ENCODE data around the gene PDE1A.
"Not testable (repeated sequence)": the region's sequence is repeated elsewhere in the genome, so short reads cannot be mapped to it uniquely, and the experiment has no call there.

The PDE1A gene

GRCh38 chr2:182358601-182359000 is 68.2 kb downstream of the PDE1A start:
- DNase-seq (ENCODE audit: low read depth) = no peak

GRCh38 chr2:182355815-182356214 is 71.0 kb downstream of the PDE1A start:
- DNase-seq (ENCODE audit: low read depth) = no peak

- DNase-seq (ENCODE audit: low read depth) = no peak
Measured at GRCh38 chr2:182351427-182351826, 75.4 kb downstream of the PDE1A start.

- no peak for DNase-seq (ENCODE audit: low read depth)
Measured at GRCh38 chr2:182349268-182349667, 77.6 kb downstream of the PDE1A start.

GRCh38 chr2:182345384-182345783 is 81.5 kb downstream of the PDE1A start:
- DNase-seq (ENCODE audit: low read depth) = no peak

- DNase-seq (ENCODE audit: low read depth) = no peak
Measured at GRCh38 chr2:182330451-182331305, 96.2 kb downstream of the PDE1A start.

GRCh38 chr2:182324665-182325064 is 102.2 kb downstream of the PDE1A start:
- DNase-seq (ENCODE audit: low read depth) = no peak

- DNase-seq (ENCODE audit: low read depth) = no peak
Measured at GRCh38 chr2:182321096-182321495, 105.7 kb downstream of the PDE1A start.

GRCh38 chr2:182319556-182320505 is 107.0 kb downstream of the PDE1A start:
- no peak for DNase-seq (ENCODE audit: low read depth)

GRCh38 chr2:182318466-182319220 is 108.2 kb downstream of the PDE1A start:
- no peak for DNase-seq (ENCODE audit: low read depth)

GRCh38 chr2:182316950-182317349 is 109.9 kb downstream of the PDE1A start:
- no peak for DNase-seq (ENCODE audit: low read depth)

GRCh38 chr2:182302972-182303371 is 123.9 kb downstream of the PDE1A start:
- DNase-seq (ENCODE audit: low read depth) = no peak

- no peak for DNase-seq (ENCODE audit: low read depth)
Measured at GRCh38 chr2:182302174-182302573, 124.7 kb downstream of the PDE1A start.

- no peak for DNase-seq (ENCODE audit: low read depth)
Measured at GRCh38 chr2:182301093-182301492, 125.7 kb downstream of the PDE1A start.

- DNase-seq (ENCODE audit: low read depth) = no peak
Measured at GRCh38 chr2:182300608-182301007, 126.2 kb downstream of the PDE1A start.

GRCh38 chr2:182299632-182300031 is 127.2 kb downstream of the PDE1A start:
- DNase-seq (ENCODE audit: low read depth) = no peak

- DNase-seq (ENCODE audit: low read depth) = no peak
Measured at GRCh38 chr2:182298456-182298855, 128.4 kb downstream of the PDE1A start.

GRCh38 chr2:182291296-182291695 is 135.5 kb downstream of the PDE1A start:
- no peak for DNase-seq (ENCODE audit: low read depth)

- no peak for DNase-seq (ENCODE audit: low read depth)
Measured at GRCh38 chr2:182283512-182283911, 143.3 kb downstream of the PDE1A start.

GRCh38 chr2:182281276-182281675 is 145.6 kb downstream of the PDE1A start:
- DNase-seq (ENCODE audit: low read depth) = no peak

GRCh38 chr2:182280118-182280517 is 146.7 kb downstream of the PDE1A start:
- DNase-seq (ENCODE audit: low read depth) = no peak

GRCh38 chr2:182276662-182277061 is 150.2 kb downstream of the PDE1A start:
- DNase-seq (ENCODE audit: low read depth) = not testable (repeated sequence)
